Neural progenitor cell (in vitro differentiated cells): ENCODE results near the gene ZNF285.

ENCODE experiments used
- CTCF ChIP-seq: fragments of 200-600 bp; sonication (generic); IDR thresholded peaks from 2 replicates; pipeline ENCODE4 v1.5.1; 2017; ENCODE audit warnings: antibody characterized with exemption, mild to moderate bottlenecking
- EZH2 ChIP-seq: fragments of 200-600 bp; sonication (generic); IDR thresholded peaks from 2 replicates; pipeline ENCODE4 v1.6.1; 2017; ENCODE audit warnings: antibody characterized with exemption, mild to moderate bottlenecking, moderate library complexity
- EZH2phosphoT487 ChIP-seq: fragments of 200-600 bp; sonication (generic); IDR thresholded peaks from 2 replicates; pipeline ENCODE4 v1.6.1; 2017; ENCODE audit warnings: antibody characterized with exemption

GRCh38 chr19:44356383-44357111 lies 44.9 kb downstream of the ZNF285 start, which contains the start of gene ZNF112:
- TF ChIP-seq CTCF (no peak), EZH2phosphoT487 (no peak), EZH2 (no peak)
